ENCODE results near the gene HTR1D. TPM values are rescaled to one million over a fixed set of nuclear protein-coding genes. Genes with fewer than 3 reads are reported as not detected.

Gene HTR1D
- total RNA-seq, 3 donors from 2014 or later, result not detected

DNA sequence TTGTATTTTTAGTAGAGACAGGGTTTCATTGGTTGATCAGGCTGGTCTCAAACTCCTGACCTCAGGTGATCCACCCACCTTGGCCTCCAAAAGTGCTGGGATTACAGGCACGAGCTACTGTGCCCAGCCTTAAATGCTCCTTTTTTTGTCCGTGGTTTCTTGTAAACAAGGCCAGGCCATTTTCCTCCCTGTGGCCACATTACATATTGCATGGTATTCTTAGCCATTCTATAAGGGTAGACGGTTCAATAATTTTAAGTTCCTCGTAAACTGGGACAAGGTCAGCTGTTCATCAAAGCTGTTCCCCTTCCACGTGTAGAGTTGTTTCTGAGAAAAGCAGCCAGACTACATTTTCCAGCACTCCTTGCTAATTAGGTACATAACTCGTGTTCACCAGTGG is 38.4 kb downstream of the HTR1D start:
- DNase-seq (ENCODE audit: low spot score in 2 of 2), result no peak
- Histone ChIP-seq H3K36me3 (no peaks in the 10 kb centered on the region), H3K27me3 (no peaks in the 10 kb centered on the region), H3K4me3 (no peak overlapping the region), H3K27ac (no peak overlapping the region), H3K4me1 (no peaks in the 10 kb centered on the region), H3K9me3 (no peaks in the 10 kb centered on the region)
- TF ChIP-seq, protein P1, sequence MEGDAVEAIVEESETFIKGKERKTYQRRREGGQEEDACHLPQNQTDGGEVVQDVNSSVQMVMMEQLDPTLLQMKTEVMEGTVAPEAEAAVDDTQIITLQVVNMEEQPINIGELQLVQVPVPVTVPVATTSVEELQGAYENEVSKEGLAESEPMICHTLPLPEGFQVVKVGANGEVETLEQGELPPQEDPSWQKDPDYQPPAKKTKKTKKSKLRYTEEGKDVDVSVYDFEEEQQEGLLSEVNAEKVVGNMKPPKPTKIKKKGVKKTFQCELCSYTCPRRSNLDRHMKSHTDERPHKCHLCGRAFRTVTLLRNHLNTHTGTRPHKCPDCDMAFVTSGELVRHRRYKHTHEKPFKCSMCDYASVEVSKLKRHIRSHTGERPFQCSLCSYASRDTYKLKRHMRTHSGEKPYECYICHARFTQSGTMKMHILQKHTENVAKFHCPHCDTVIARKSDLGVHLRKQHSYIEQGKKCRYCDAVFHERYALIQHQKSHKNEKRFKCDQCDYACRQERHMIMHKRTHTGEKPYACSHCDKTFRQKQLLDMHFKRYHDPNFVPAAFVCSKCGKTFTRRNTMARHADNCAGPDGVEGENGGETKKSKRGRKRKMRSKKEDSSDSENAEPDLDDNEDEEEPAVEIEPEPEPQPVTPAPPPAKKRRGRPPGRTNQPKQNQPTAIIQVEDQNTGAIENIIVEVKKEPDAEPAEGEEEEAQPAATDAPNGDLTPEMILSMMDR (IDR thresholded peaks at IDR 0.05), result peak; percentile 25 to 30 (median 28)
- TF ChIP-seq POLR2A (IDR thresholded peaks at IDR 0.05), result no peak
- intact Hi-C loops (cut with DNase I; ENCODE audit: low total_unique reads), result no loop called here

DNA sequence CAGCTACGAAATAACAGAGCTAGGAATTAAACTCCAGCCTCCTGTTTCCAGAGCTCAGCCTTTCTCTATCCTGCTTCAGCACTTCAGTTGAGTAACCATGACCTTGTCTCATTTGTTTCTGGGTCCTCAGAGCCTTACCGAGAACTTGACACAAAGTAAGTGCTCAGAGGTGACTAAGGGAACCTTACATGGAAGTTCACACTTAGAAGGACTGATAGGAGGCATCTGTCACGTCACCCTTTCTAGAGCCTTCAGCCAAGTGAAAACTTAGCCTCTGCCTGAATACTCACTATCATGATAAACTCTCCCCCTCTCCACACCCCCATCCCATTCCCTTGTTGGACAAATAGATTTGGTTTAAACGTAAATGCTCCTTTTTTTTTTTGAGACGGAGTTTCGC is 38.9 kb downstream of the HTR1D start:
- no peaks in the 10 kb centered on the region for H3K9me3 ChIP-seq
- peak overlapping the region; percentile 73 to 86 for H3K27ac ChIP-seq
- intact Hi-C loops (cut with DNase I; ENCODE audit: low total_unique reads), result no loop called here
- peak overlapping the region in 1 of 3 donors; percentile 49 for H3K4me3 ChIP-seq
- TF ChIP-seq POLR2AphosphoS5 (IDR thresholded peaks at IDR 0.05) (no peak), POLR2A (IDR thresholded peaks at IDR 0.05) (no peak)
- TF ChIP-seq, protein P1 (IDR thresholded peaks at IDR 0.05), result no peak
- DNase-seq (ENCODE audit: low spot score in 2 of 2), result no peak
- no peaks in the 10 kb centered on the region for H3K27me3 ChIP-seq
- no peaks in the 10 kb centered on the region for H3K4me1 ChIP-seq
- H3K36me3 ChIP-seq, result no peaks in the 10 kb centered on the region

DNA sequence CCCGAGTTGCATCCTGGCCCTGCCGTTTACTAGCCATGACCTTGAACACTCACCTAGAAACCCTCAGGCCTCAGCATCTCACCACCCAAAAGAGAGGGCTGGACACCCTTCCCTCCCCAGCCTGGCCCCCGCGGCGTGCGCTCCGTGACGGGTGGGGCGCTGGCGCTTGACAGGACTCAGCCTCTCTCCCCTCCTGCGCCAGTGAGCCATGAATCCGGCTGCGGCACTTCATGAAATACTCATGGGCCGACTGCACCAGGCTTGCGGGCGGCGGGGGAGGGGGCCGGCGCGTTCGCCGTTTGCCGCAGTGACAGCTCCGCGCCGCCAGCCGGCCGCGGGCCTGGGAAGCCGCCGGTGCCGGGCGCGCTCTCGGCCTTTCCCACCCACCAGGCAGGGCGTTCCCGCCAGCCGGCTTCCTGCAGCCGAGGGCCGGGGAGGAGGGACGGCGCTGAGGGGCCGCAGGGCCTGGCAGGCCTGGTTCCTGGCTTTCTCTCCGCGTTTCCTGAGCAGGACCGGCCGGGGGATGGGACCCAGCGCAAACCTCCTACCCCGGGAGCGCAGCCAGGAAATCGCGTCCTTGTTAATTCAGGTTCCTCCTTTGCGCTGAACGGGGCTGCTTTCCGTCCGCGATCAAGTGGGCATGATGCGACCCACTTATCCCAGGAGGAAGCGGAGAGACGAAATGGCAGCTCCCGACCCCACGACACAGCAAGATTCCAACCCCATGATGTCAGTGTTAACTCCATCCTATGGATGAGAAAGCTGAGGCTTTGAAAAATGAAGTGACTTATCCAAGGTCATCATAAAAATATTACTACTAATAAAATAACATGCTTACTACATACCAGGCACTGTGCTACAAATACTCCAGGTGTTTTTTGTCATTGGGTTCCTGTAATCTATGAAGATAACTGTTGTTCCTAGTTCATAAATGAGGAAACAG is 39.6 kb downstream of the HTR1D start:
- intact Hi-C loops (cut with DNase I; ENCODE audit: low total_unique reads), result no loop called here
- DNase-seq (ENCODE audit: low spot score in 2 of 2), result peak; percentile 53 to 71
- Histone ChIP-seq H3K27me3 (no peaks in the 10 kb centered on the region), H3K4me3 (peak overlapping the region; percentile 49 to 70 (median 64)), H3K9me3 (no peaks in the 10 kb centered on the region), H3K27ac (peak overlapping the region; percentile 73 to 86), H3K4me1 (no peaks in the 10 kb centered on the region), H3K36me3 (no peaks in the 10 kb centered on the region)
- no peak for TF ChIP-seq POLR2A (IDR thresholded peaks at IDR 0.05)
- TF ChIP-seq, protein P1 (IDR thresholded peaks at IDR 0.05), result peak in 2 of 3 donors; percentile 10 to 47
- peak; percentile 38 to 62 (median 42) for TF ChIP-seq POLR2AphosphoS5 (IDR thresholded peaks at IDR 0.05)

DNA sequence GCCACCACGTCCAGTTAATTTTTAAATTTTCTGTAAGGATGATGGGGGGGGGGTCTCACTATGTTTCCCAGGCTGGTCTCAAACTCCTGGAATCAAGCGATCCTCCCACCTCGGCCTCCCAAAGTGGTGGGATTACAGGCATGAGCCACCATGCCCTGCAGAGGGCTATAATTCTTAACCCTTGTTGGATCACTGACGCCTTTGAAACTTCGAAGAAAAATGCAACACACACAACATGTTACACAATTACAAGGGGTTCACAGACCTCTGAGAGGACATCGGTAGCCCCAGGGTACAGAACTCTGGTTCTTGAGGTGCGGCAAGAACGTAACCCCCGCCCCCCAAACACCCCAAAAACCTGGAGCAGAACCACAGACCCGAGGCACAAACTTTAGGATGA is 40.3 kb downstream of the HTR1D start:
- Histone ChIP-seq H3K36me3 (no peaks in the 10 kb centered on the region), H3K27ac (peak overlapping the region; percentile 73 to 86), H3K9me3 (no peaks in the 10 kb centered on the region), H3K4me1 (no peaks in the 10 kb centered on the region), H3K27me3 (no peaks in the 10 kb centered on the region), H3K4me3 (peak overlapping the region; percentile 49 to 70 (median 64))
- TF ChIP-seq, protein P1 (IDR thresholded peaks at IDR 0.05), result no peak
- TF ChIP-seq POLR2A (IDR thresholded peaks at IDR 0.05), result no peak
- TF ChIP-seq POLR2AphosphoS5 (IDR thresholded peaks at IDR 0.05), result no peak
- DNase-seq (ENCODE audit: low spot score in 2 of 2), result no peak
- intact Hi-C loops (cut with DNase I; ENCODE audit: low total_unique reads), result no loop called here

DNA sequence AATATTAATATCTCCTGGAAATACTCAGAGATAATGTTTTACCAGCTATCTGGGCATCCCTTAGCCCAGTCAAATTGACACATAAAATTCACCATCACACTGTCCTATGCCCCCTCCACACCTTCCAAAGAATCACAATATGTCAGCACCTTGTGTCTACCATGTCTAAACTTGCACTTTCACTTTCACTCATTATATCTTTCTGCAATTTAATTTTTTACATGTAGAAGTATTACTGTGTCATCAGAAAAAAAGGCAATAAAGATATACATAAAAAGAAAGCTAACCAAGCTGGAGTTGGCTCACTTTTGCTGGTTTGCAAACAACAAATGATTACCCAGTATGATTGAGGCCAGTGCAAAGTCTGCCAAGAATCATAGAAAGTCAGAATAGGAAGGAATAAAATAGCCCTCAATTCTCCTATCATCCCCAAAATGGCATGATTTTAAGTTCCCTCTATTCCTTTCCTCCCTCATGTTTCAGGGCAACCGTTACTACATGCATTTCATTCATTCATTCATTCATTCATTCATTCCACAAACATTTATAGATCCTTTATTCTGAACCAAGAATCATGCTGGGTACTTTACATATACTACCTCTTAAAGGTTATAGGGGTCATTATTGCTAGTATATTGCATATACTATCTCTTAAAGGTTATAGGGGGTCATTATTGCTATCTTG is 42.7 kb downstream of the HTR1D start:
- H3K4me3 ChIP-seq, result no peak overlapping the region
- intact Hi-C loops (cut with DNase I; ENCODE audit: low total_unique reads), result no loop called here
- no peak overlapping the region for H3K27ac ChIP-seq

More for the DNA sequence above, 42.7 kb downstream of the HTR1D start:
- Histone ChIP-seq H3K36me3 (no peaks in the 10 kb centered on the region), H3K27me3 (no peaks in the 10 kb centered on the region), H3K4me1 (no peaks in the 10 kb centered on the region), H3K9me3 (no peaks in the 10 kb centered on the region)
- TF ChIP-seq, protein P1 (IDR thresholded peaks at IDR 0.05), result no peak
- no peak for TF ChIP-seq POLR2A (IDR thresholded peaks at IDR 0.05)
- TF ChIP-seq POLR2AphosphoS5 (IDR thresholded peaks at IDR 0.05), result no peak
- no peak for DNase-seq (ENCODE audit: low spot score in 2 of 2)
